SH-SY5Y (cell line): Measurements from ENCODE around the gene ITGB4.

ENCODE experiments used
- GATA2 ChIP-seq: IDR thresholded peaks from 2 replicates; pipeline ENCODE4 v1.6.1; 2011; ENCODE audit warnings: mild to moderate bottlenecking, low read depth, low read length
- GATA3 ChIP-seq: IDR thresholded peaks from 2 replicates; pipeline ENCODE4 v1.6.1; 2011; ENCODE audit warnings: low read depth, mild to moderate bottlenecking, low read length, moderate library complexity

DNA sequence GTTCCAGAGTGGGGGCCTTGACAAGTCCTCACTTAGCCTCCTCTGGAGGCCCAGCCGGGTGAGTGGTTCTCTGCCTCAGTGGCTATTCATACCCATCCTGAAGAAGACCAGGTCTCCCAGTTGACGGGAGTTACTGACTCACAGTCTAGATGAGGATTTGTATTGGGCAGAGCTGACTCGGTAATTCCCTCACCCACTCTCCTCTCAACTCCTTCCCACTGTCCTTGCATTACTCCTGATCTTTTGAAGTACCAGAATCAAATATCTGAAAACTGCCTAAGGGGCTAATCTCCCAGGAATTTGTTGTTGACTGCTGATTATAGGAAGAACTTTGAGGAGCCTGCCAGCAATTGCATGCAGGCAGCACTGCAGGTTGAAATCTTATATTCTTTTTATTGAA, 40.0 kb upstream of the ITGB4 start:
- TF ChIP-seq GATA3 (no peak), GATA2 (no peak)
